Testis (tissue), 3 donors: ENCODE data around the gene HSD17B7. TPM values are rescaled to one million over a fixed set of nuclear protein-coding genes. Genes with fewer than 3 reads are reported as not detected.

Source experiments
- DNase-seq: peaks from one replicate; pipeline ENCODE4 v3.0.0-alpha.2; 2019
- H3K27ac ChIP-seq, 2 donors: fragments of 200-600 bp; sonication (generic); one replicate each; pipeline ENCODE4 v1.5.1; 2019
- H3K27me3 ChIP-seq: fragments of 200-600 bp; sonication (generic); one replicate; pipeline ENCODE4 v1.5.1; 2019
- H3K36me3 ChIP-seq: fragments of 200-600 bp; sonication (generic); one replicate; pipeline ENCODE4 v1.5.1; 2017; ENCODE audit warnings: low read depth; ENCODE audit errors: missing control alignments
- H3K4me1 ChIP-seq: fragments of 200-600 bp; sonication (generic); one replicate; pipeline ENCODE4 v1.5.1; 2019
- H3K4me3 ChIP-seq, 2 donors: fragments of 200-600 bp; sonication (generic); one replicate each; pipeline ENCODE4 v1.5.1; 2017 to 2019
- H3K9me3 ChIP-seq: fragments of 200-600 bp; sonication (generic); one replicate; pipeline ENCODE4 v1.5.1; 2017
- POLR2A ChIP-seq: fragments of 450-650 bp; IDR thresholded peaks from one replicate; pipeline ENCODE4 v1.6.1; 2017; ENCODE audit warnings: antibody characterized with exemption, mild to moderate bottlenecking, moderate library complexity
- WGBS, 2 donors: methylation state at CpG; one replicate each; pipeline ENCODE4 v1.1.5; 2018; 5-methylcytosine and 5-hydroxymethylcytosine counted together
- intact Hi-C: fragments of 100-400 bp; cut with DNase I; formaldehyde crosslinking; loops from one replicate; pipeline ENCODE4 v1.15.1; 2023; ENCODE audit warnings: low total_unique reads
- polyA plus RNA-seq: library from polyadenylated mRNA; stranded (reverse); fragments of 350-450 nt; fragmentation: Illumina TruSeq; extraction: RNeasy Lipid Tissue Mini Kit (QIAGEN cat#74804); gene quantifications from one replicate; pipeline ENCODE4 v1.2.3, GENCODE V29; 2014; ENCODE audit warnings: low read depth, low replicate concordance; ENCODE audit not compliant: insufficient read depth
- total RNA-seq, 2 donors: library from RNA; depleted of rRNA; stranded (reverse); fragments of >200 nt; gene quantifications; one replicate each; pipeline ENCODE4 v1.2.3, GENCODE V29; 2016
- TF ChIP-seq, protein P1 (sequence below), 3 experiments: fragments of 450-650 bp in 2 of 3; fragments of 200-600 bp in 1 of 3; sonication (generic) in 1 of 3; IDR thresholded peaks; one replicate each; pipeline ENCODE4 v1.5.1; 2016 to 2019; ENCODE audit warnings: antibody characterized with exemption in 3 of 3, mild to moderate bottlenecking in 2 of 3, moderate library complexity in 1 of 3

HSD17B7 gene
- total and polyA plus RNA-seq, 3 donors from 2014 or later = 7.9 to 10.7 (median 9.8) TPM

- Histone ChIP-seq H3K4me3 (no peak overlapping the region), H3K36me3 (no peaks in the 10 kb centered on the region), H3K27me3 (no peaks in the 10 kb centered on the region), H3K9me3 (no peaks in the 10 kb centered on the region), H3K27ac (no peak overlapping the region), H3K4me1 (peaks cover 12% of the 10 kb centered on the region)
- TF ChIP-seq, protein P1, sequence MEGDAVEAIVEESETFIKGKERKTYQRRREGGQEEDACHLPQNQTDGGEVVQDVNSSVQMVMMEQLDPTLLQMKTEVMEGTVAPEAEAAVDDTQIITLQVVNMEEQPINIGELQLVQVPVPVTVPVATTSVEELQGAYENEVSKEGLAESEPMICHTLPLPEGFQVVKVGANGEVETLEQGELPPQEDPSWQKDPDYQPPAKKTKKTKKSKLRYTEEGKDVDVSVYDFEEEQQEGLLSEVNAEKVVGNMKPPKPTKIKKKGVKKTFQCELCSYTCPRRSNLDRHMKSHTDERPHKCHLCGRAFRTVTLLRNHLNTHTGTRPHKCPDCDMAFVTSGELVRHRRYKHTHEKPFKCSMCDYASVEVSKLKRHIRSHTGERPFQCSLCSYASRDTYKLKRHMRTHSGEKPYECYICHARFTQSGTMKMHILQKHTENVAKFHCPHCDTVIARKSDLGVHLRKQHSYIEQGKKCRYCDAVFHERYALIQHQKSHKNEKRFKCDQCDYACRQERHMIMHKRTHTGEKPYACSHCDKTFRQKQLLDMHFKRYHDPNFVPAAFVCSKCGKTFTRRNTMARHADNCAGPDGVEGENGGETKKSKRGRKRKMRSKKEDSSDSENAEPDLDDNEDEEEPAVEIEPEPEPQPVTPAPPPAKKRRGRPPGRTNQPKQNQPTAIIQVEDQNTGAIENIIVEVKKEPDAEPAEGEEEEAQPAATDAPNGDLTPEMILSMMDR (IDR thresholded peaks at IDR 0.05) = no peak
- no peak for TF ChIP-seq POLR2A
- intact Hi-C loops = no loop called here
- 77 to 78% methylated on average over 3 of the region's 3 CpGs for WGBS, 2 donors
- no peak for DNase-seq
Measured at GRCh38 chr1:162835157-162835899, 44.8 kb downstream of the HSD17B7 start.

DNA sequence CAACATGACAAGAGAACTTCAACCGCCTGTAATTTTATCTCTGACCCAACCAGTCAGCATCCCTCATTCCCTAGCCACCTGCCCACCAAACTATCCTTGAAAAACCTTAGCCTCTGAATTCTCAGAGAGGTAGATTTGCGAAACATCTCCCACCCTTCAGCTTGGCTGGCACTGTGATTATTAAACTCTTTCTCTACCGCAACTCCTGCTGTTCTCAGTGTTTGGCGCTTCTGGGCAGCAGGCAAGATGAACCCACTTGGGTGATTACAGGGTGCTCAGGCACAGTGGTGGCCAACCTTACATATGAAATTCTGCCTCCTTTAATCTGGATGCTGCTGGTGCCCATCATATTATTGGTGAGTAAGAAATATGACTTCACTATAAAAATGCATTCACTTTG is 48.4 kb downstream of the HSD17B7 start:
- Histone ChIP-seq H3K27ac (no peak overlapping the region), H3K27me3 (no peaks in the 10 kb centered on the region), H3K4me1 (no peaks in the 10 kb centered on the region), H3K36me3 (no peaks in the 10 kb centered on the region), H3K9me3 (no peaks in the 10 kb centered on the region), H3K4me3 (no peak overlapping the region)
- intact Hi-C loops = no loop called here
- TF ChIP-seq POLR2A = no peak
- TF ChIP-seq, protein P1 (IDR thresholded peaks at IDR 0.05) = no peak
- 93 to 95% methylated on average over 4 of the region's 4 CpGs for WGBS, 2 donors
- no peak for DNase-seq

DNA sequence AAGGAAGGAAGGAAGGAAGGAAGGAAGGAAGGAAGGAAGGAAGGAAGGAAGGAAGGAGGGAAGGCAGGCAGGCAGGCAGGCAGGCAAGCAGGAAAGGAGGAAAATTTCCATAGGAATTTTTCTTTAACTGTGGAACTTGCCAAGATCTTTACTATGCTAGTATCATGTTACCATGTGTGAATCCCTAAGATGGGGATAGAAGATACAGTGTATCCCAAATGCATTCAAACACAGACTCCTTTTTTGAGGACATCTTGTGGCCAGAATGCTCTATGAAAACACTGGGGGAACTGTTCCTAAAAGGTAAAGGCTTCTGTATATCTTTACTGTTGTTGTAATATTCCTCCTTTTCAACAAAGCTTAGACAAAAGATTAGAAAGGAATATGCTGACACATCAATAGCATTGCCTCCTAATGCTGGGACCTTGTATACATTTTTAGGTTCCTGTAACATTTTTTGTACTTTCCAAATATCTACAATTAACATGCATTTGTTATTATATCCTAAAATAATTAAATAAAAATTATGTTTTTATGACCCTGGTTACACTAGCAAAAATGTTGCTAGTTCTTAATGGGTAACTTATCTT is 49.8 kb downstream of the HSD17B7 start:
- no peak for TF ChIP-seq POLR2A
- TF ChIP-seq, protein P1 (IDR thresholded peaks at IDR 0.05) = no peak
- intact Hi-C loops = no loop called here
- Histone ChIP-seq H3K4me1 (no peaks in the 10 kb centered on the region), H3K27ac (no peak overlapping the region), H3K36me3 (no peaks in the 10 kb centered on the region), H3K9me3 (no peaks in the 10 kb centered on the region), H3K27me3 (no peaks in the 10 kb centered on the region), H3K4me3 (no peak overlapping the region)
- no peak for DNase-seq

- H3K4me1 ChIP-seq = no peaks in the 10 kb centered on the region
- no peaks in the 10 kb centered on the region for H3K9me3 ChIP-seq
- H3K27me3 ChIP-seq = no peaks in the 10 kb centered on the region
- intact Hi-C loops = no loop called here
- no peak overlapping the region for H3K4me3 ChIP-seq
- no peaks in the 10 kb centered on the region for H3K36me3 ChIP-seq
- H3K27ac ChIP-seq = no peak overlapping the region
- no peak for DNase-seq
- TF ChIP-seq, protein P1 (IDR thresholded peaks at IDR 0.05) = no peak
- TF ChIP-seq POLR2A = no peak
- 88 to 89% methylated on average over 1 of the region's 1 CpG for WGBS, 2 donors
Measured at GRCh38 chr1:162844153-162844552, 53.7 kb downstream of the HSD17B7 start.
